Right lobe of liver (tissue), 4 donors: ENCODE measurements around the gene GARIN5A.

Experiments
- CTCF ChIP-seq, 4 donors: fragments of 200-600 bp in 3 of 4; fragments of 450-650 bp in 1 of 4; IDR thresholded peaks; one replicate each; pipeline versions ENCODE4 v1.5.1 to v1.8.0; 2016 to 2022; ENCODE audit warnings: antibody characterized with exemption in 4 of 4, mild to moderate bottlenecking in 2 of 4
- POLR2A ChIP-seq: fragments of 450-650 bp; IDR thresholded peaks from one replicate; pipeline ENCODE4 v1.6.1; 2017; ENCODE audit warnings: antibody characterized with exemption, mild to moderate bottlenecking
- donor health status: DM: no; HTN: no; CAD: no.
- donor health status: DM: no; HTN: no; CAD: no.
- donor health status: DM: no; HTN: yes; CAD: no.

GRCh38 chr19:50482271-50482855, 5.7 kb upstream of the GARIN5A start:
- no peak for TF ChIP-seq POLR2A
- TF ChIP-seq CTCF (IDR thresholded peaks at IDR 0.05), result no peak
